Motor neuron (in vitro differentiated cells): ENCODE data around the gene EDN1. TPM values are rescaled to one million over a fixed set of nuclear protein-coding genes. Genes with fewer than 3 reads are reported as not detected.
A peak's percentile ranks its signal among the peaks of the same experiment; 100 is the strongest.
"Not testable (repeated sequence)": the region's sequence is repeated elsewhere in the genome, so short reads cannot be mapped to it uniquely, and the experiment has no call there.

Experiments used
- ATAC-seq, 8 experiments: fragments of 200-7000 bp; cut with Tn5 transposase; replicated peaks in 6 of 8; 2 replicates each; pipeline ENCODE4 v1.8.0; 2021; ENCODE audit warnings: mild to moderate bottlenecking in 8 of 8, moderate library complexity in 8 of 8
- H3K27ac ChIP-seq, 2 donors: fragments of 250-450 bp; sonication (Bioruptor Pico); 2 replicates each; pipeline ENCODE4 v1.9.0; 2021; ENCODE audit warnings: antibody characterized with exemption in 2 of 2, mild to moderate bottlenecking in 2 of 2, moderate library complexity in 1 of 2
- H3K4me1 ChIP-seq, 2 donors: fragments of 250-450 bp; sonication (Bioruptor Pico); replicated peaks in 1 of 2; 2 replicates each; pipeline ENCODE4 v1.6.1; 2021; ENCODE audit warnings: antibody characterized with exemption in 2 of 2, mild to moderate bottlenecking in 2 of 2, moderate library complexity in 1 of 2
- H3K4me3 ChIP-seq, 5 donors: fragments of 250-450 bp; sonication (Bioruptor Pico); 2 replicates each; pipeline ENCODE4 v1.9.0; 2021; ENCODE audit warnings: antibody characterized with exemption in 5 of 5, mild to moderate bottlenecking in 5 of 5, moderate library complexity in 4 of 5
- WGBS, 10 experiments: fragments of 450-650 bp; shearing (Covaris generic); methylation state at CpG; one replicate each; pipeline ENCODE4 v1.0.0; 2022; 5-methylcytosine and 5-hydroxymethylcytosine counted together
- in situ Hi-C, 9 experiments: fragments of 400-800 bp; cut with MboI; loops; one replicate each; pipeline ENCODE4 v1.15.0; 2021; ENCODE audit warnings: low sequenced_read_pairs in 9 of 9, low pct_unique_long_range_greater_than_20kb in 2 of 9; ENCODE audit not compliant: unreplicated experiment in 9 of 9
- total RNA-seq, 8 experiments: library from RNA; unstranded; fragments of 300-600 nt; gene quantifications; 2 replicates each; pipeline versions ENCODE4 v1.2.3 to v1.2.4, GENCODE V29; 2022

Gene EDN1
- total RNA-seq, 8 experiments from 2014 or later: 0.22 to 5.8 (median 0.55) TPM; not detected in 1

- Histone ChIP-seq H3K27ac (no peak overlapping the region), H3K4me1 (no peaks in the 10 kb centered on the region), H3K4me3 (no peak overlapping the region)
- WGBS, 10 experiments: 60 to 100% (median 83%) methylated on average over 1 to 3 of the region's 3 CpGs; no CpG with 5 or more reads in 3 of the 10 experiments
- ATAC-seq: no peak
- in situ Hi-C loops: no loop called here
These were observed 35.7 kb downstream of the EDN1 start for GRCh38 chr6:12325872-12326271.

DNA sequence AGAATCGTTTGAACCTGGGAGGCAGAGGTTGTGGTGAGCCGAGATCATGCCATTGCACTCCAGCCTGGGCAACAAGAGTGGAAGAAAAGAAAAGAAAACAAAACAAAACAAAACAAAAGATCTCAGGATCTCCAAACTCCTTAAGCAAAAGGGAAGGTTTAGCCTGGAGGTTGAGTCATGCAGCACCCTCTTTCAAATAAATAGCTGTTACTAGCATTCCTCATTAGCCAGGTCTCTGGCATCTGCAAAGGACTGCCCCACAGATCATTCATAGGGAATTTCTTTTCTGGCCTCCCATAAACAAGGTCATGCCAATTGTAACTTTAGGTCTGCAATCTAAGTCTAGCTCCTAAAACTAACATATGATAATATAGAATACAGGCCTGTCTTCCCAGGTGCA is 37.2 kb downstream of the EDN1 start:
- H3K4me3 ChIP-seq: no peak overlapping the region
- H3K27ac ChIP-seq: no peak overlapping the region
- H3K4me1 ChIP-seq: no peaks in the 10 kb centered on the region
- no peak for ATAC-seq
- WGBS, 10 experiments: 42 to 93% (median 85%) methylated on average over 1 to 2 of the region's 2 CpGs; no CpG with 5 or more reads in 3 of the 10 experiments
- in situ Hi-C loops: no loop called here

GRCh38 chr6:12327988-12328387 is 37.8 kb downstream of the EDN1 start:
- no peak for ATAC-seq
- in situ Hi-C loops: no loop called here
- H3K27ac ChIP-seq: no peak overlapping the region
- H3K4me3 ChIP-seq: no peak overlapping the region
- 0 to 83% (median 56%) methylated on average over 1 to 4 of the region's 4 CpGs; no CpG with 5 or more reads in 2 of the 10 experiments for WGBS, 10 experiments
- H3K4me1 ChIP-seq: no peaks in the 10 kb centered on the region

GRCh38 chr6:12328701-12329100 is 38.5 kb downstream of the EDN1 start:
- in situ Hi-C loops: no loop called here
- no peak for ATAC-seq

GRCh38 chr6:12331474-12331873 is 41.3 kb downstream of the EDN1 start:
- in situ Hi-C loops: no loop called here
- ATAC-seq: peak in 1 of 8 experiments; percentile 22
- WGBS, 10 experiments: 53 to 88% (median 80%) methylated on average over 1 to 2 of the region's 2 CpGs; no CpG with 5 or more reads in 3 of the 10 experiments
- Histone ChIP-seq H3K4me1 (no peaks in the 10 kb centered on the region), H3K4me3 (no peak overlapping the region), H3K27ac (no peak overlapping the region)

More at GRCh38 chr6:12328701-12329100, 38.5 kb downstream of the EDN1 start:
- H3K4me3 ChIP-seq: no peak overlapping the region
- H3K4me1 ChIP-seq: no peaks in the 10 kb centered on the region
- WGBS, 10 experiments: 58 to 100% (median 73%) methylated on average over 1 to 3 of the region's 3 CpGs; no CpG with 5 or more reads in 4 of the 10 experiments
- no peak overlapping the region for H3K27ac ChIP-seq

DNA sequence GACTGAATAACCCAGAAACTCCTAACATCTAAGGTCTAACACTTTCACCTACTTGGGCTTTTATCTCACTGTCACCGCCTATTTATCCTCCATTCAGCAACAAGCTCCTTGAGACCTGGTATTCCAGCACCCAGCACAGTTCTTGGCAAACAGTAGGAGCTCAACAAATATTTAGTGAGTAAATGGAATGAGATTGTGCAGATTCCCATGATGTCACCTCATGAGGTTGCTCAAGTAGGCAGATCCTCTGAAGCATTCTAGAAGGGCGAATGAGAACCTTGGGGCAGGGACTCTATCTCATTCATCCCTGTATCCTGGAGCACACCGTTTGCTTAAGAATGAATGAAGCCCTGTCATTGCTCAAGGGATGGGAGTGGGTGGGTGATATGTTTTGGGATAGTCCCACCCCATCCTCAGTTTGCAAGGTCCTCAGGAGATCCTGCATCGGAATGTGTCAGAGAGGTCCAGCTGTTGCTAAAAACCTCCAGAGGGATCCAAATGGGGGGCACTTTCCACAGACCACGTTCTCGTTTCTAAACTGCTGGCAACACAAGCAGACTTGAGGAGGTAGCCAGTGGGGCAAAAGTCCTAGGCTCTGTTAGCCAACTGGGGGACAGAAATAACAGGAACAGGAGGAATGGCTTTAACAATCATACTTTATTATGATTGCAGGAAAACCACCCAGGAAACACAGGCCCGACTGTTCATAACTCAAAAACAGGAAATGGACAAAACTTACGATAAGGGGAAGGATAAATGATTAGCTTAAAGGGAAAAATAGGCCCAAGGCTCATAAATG is 42.0 kb downstream of the EDN1 start:
- H3K27ac ChIP-seq: no peak overlapping the region
- in situ Hi-C loops: no loop called here
- H3K4me3 ChIP-seq: no peak overlapping the region
- 47 to 100% (median 87%) methylated on average over 1 to 6 of the region's 8 CpGs; no CpG with 5 or more reads in 1 of the 10 experiments for WGBS, 10 experiments
- peak in 1 of 8 experiments; percentile 76 for ATAC-seq
- no peaks in the 10 kb centered on the region for H3K4me1 ChIP-seq

- H3K4me3 ChIP-seq, H3K4me1 ChIP-seq, ATAC-seq, H3K27ac ChIP-seq, in situ Hi-C loops: not testable (repeated sequence)
- 37 to 100% (median 86%) methylated on average over 2 to 5 of the region's 5 CpGs; no CpG with 5 or more reads in 1 of the 10 experiments for WGBS, 10 experiments
These were observed 42.6 kb downstream of the EDN1 start for GRCh38 chr6:12332750-12333079.

DNA sequence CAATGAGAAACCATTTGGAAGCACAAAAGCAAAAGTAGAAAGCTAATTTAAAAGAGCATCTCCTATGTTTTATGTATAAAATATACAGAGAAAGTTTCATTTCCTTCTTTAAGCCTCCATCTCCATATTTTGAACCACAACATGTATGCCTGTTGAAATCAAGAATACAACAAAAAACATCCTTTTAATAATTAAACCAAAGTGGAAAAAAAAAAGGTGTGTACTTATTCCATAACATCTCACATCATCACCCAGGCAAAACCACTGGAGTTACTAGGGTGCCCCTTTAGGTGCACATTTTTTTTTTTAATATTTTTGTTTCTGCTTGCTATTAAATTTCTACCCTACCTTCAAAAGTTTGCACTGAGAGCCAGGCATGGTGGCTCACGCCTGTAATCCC is 43.0 kb downstream of the EDN1 start:
- H3K27ac ChIP-seq: no peak overlapping the region
- no peak overlapping the region for H3K4me3 ChIP-seq
- no peaks in the 10 kb centered on the region for H3K4me1 ChIP-seq
- in situ Hi-C loops: no loop called here
- 80 to 100% (median 100%) methylated on average over 1 of the region's 1 CpG; no CpG with 5 or more reads in 6 of the 10 experiments for WGBS, 10 experiments
- ATAC-seq: no peak

- in situ Hi-C loops: no loop called here
- H3K27ac ChIP-seq: no peak overlapping the region
- peaks cover under 1 to 3% of the 10 kb centered on the region in 2 donors for H3K4me1 ChIP-seq
- ATAC-seq: no peak
- 31 to 100% (median 82%) methylated on average over 1 to 4 of the region's 4 CpGs; no CpG with 5 or more reads in 2 of the 10 experiments for WGBS, 10 experiments
- H3K4me3 ChIP-seq: no peak overlapping the region
These were observed 44.5 kb downstream of the EDN1 start for GRCh38 chr6:12334526-12335130.

- Histone ChIP-seq H3K4me3 (no peak overlapping the region), H3K4me1 (peaks cover 6 to 8% of the 10 kb centered on the region in 2 donors), H3K27ac (no peak overlapping the region)
- WGBS, 10 experiments: 60 to 88% (median 63%) methylated on average over 1 of the region's 1 CpG; no CpG with 5 or more reads in 3 of the 10 experiments
- ATAC-seq: no peak
- in situ Hi-C loops: no loop called here
These were observed 45.0 kb downstream of the EDN1 start for GRCh38 chr6:12335131-12335527.

DNA sequence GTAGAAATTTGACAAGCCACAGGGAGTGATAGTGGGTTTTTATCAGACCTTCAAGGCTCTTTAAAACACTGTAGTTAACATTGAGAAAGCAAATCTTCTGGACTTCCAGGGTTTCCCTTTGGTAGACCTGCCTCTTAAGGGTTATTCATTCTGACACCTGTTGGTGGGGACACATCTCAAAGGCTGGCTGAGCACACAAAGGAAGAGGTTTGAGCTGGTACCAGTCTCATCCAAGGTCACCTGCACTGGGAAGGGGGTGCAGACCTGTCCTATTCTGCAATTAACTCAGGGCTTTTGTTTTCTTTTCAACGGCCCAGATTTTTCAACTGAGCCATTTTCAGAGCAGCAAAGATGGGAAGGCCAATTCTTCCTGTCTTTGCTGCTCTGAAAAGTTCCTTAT is 45.6 kb downstream of the EDN1 start:
- ATAC-seq: no peak
- WGBS, 10 experiments: 14 to 100% (median 44%) methylated on average over 1 of the region's 1 CpG; no CpG with 5 or more reads in 3 of the 10 experiments
- in situ Hi-C loops: no loop called here
- Histone ChIP-seq H3K4me3 (no peak overlapping the region), H3K27ac (no peak overlapping the region), H3K4me1 (peaks cover 12 to 14% of the 10 kb centered on the region in 2 donors)

DNA sequence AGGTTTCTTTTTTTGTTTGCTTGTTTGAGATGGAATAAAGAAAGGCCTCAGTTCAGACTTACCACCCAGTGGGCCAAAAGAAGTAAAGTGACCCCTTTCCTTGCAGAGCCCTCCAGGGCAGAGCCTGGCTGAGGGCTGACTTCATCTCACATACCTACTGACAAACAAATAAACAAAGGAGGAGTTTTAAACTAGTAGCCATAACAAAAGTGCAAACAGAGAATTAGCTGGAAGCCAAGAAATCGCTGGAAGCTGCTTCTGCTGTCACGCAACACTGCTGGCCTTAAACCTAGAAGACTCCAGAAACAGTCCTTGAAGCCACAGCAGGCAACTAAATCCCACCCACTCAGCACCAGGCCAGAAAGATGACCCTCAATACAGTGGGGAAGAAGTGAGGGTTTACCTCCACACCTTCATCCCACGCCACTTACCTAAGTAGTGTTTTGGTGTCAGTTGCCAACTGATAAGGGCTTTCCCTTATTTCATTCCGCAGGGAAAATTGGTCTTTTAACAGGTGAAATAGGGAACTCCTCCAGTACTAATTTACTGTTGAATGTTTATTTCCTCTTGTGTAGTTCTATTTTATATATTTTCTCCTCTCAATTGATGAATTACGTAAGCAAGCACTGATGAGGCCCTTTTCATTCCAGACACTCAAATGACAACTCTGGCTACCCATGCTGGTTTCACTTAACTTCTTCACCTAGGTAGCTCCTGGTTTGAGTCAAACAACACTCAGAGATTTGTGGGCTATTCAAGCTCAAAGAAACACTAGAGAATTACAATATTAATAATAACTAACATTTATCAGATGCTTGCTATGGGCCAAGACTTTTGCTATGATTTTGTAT is 46.2 kb downstream of the EDN1 start:
- WGBS, 10 experiments: 67 to 100% (median 84%) methylated on average over 1 to 5 of the region's 5 CpGs
- in situ Hi-C loops: no loop called here
- H3K4me1 ChIP-seq: peaks cover 18 to 21% of the 10 kb centered on the region in 2 donors
- no peak overlapping the region for H3K27ac ChIP-seq
- H3K4me3 ChIP-seq: no peak overlapping the region
- no peak for ATAC-seq

DNA sequence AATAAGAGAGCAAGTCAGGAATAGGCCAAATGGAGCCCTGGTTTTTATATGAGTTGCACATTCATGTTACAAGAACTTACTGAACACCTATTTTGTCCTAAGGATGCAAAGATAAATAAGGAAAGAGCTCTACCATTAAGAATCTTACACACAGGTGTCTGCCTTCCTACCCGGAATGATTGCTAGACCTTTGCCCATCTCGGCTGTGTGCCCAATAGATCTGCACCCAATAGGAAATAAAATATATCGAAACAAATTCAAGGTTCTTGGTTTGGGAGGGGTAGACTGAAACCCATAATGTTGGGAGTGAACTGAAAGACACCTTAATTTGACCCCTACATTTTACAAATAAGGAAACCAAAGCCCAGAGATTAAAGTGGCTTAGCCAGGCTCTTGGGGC is 48.9 kb downstream of the EDN1 start:
- Histone ChIP-seq H3K27ac (no peak overlapping the region), H3K4me1 (peaks cover 37 to 43% of the 10 kb centered on the region in 2 donors), H3K4me3 (no peak overlapping the region)
- WGBS, 10 experiments: 62 to 100% (median 90%) methylated on average over 1 to 3 of the region's 3 CpGs; no CpG with 5 or more reads in 4 of the 10 experiments
- in situ Hi-C loops: no loop called here
- ATAC-seq: no peak
